GM21447 (cell line): ENCODE measurements around the gene THUMPD3.

Source experiments
- ATAC-seq: cut with Tn5 transposase; IDR thresholded peaks from one replicate; pipeline ENCODE4 v1.9.1; 2021; ENCODE audit not compliant: unreplicated experiment

The THUMPD3 gene

DNA sequence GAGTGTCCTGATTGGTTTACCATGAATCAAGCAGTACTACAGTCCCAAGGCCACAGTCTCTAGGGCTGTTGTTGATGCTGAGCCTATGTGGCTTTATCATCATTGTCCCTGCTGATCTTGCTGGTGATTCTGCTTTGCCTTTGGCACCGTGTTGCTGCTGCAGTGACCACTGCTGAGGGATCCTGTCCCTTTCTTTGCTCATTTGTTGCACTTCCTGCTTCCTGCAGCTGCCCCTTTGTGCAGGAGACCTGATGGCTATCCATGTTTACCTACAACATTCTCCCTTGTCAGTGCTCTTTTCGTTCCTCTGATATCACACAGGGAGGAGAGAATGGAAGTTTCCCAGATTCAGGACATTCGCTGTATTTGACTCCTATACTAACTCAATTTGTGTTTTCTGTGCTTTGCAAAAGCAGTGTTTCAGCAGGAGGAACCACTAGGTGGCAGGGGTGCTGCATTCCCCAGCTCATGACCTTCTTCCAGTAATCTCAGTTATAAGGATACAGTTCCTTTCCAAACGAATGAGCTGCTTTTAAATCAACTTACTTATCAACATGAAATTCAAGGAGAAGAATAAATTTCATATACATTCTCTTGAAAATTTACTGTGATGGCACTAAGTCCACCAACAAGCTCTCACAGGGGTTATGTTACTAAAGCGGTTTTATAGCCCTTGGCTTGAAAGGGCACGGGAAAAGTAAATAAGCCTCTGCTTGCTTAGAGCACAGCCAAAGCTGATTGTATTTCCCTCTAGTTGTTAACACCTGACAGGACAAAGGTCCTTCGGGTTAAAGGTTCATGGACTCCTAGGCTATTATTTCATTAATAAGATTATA is 9.7 kb upstream of the THUMPD3 start:
- peak; percentile 62 for ATAC-seq

DNA sequence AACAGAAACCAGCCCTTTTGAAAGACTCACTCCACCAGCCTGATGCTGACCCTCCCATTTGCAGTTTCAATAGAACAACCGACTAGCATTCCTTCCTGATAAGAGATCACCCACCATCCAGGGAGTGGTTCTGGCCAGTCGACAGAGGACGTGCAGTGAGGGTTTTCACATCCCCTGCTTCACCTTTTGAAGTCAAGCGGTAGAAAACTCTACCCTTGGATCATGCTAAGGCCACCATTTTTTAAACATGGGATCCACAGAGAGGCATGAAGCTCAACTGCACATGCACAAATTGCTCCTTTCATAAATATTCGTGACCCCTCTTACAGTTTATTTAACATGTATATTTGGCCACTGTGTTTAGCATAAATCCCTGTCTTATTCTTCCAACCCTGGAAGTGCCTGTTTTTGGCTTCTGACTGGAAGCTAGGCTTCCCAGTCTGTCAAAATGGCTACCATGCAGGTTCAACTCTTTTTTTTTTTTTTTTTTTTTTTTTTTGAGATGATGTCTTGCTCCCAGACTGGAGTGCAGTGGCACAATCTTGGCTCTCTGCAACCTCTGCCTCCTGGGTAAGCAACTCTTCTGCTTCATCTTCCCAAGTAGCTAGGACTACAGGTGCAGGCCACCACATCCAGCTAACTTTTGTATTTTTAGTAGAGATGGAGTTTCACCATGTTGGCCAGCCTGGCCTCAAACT is 1.0 kb upstream of the THUMPD3 start:
- no peak for ATAC-seq

DNA sequence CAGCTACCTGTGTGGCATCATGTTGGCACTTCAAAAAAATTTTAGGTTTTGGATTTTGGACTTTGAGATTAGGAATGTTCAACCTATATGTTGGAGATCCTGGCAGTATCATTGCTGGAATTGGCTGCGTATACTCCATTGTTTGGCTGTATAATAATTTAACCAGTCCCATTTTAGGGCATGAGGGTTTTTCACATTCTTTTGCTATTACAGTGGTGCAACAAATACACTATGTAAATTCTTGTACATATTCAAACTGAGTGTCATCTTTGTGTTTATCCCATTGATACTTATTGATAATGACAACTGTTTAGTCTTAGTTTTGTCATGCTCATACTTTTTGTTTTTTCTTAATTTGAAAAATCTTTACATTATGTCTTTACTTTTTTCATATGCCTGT is 6.7 kb downstream of the THUMPD3 start:
- ATAC-seq: no peak

DNA sequence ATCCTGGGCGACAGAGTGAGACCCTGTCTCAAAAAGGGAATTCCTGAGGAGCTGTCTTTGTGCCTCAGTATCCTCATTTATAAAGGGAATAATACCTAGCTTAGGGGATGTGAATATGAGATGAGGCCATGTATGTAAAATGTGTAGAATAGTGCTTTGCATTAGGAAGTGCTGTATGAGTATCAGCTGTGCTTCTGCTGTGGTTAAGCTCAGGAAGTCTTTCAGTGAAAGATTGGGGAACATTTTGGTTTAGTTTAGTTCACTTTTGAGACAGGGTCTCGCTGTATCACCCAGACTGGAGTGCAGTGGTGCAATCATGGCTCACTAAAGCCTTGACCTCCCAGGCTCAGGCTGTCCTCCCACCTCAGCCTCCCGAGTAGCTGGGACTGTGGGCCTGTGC is 10.6 kb downstream of the THUMPD3 start:
- no peak for ATAC-seq

DNA sequence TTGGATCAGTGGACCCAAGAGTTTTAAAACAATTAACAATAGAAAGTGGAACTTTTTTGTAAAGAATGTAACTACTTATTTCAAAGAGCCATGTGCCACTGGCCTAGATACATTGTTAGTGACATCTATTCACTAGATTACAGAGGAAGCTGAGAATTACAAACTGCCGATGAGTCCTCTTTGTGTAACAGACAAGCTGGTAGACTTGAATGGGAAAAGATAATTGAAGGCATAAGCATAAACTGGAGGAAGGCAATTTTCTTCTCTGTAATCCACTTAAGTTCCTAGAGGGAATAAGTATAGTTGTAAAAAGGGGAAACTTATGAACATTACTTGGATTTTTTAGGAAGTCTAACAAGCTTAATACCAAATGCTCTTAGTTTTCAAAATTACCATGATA is 15.1 kb downstream of the THUMPD3 start:
- ATAC-seq: no peak

DNA sequence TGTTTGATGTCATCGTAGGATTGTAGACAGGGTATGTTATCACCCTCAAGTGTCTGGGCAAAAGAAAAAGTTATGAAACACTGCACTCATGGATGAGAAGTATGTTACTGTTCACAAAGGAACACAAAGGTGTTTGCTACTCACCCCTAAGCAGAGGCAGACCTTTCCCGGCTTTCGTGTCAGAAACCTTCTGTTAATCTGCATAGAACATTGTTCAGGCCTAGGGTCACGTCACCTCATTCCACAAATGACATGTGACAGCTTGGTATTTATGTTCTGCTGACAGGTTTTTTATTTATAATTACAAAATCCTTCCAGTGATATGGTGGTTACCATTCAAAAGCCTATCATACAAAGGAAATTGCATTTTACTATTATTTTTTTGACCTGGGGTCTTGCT is 16.5 kb downstream of the THUMPD3 start:
- no peak for ATAC-seq

DNA sequence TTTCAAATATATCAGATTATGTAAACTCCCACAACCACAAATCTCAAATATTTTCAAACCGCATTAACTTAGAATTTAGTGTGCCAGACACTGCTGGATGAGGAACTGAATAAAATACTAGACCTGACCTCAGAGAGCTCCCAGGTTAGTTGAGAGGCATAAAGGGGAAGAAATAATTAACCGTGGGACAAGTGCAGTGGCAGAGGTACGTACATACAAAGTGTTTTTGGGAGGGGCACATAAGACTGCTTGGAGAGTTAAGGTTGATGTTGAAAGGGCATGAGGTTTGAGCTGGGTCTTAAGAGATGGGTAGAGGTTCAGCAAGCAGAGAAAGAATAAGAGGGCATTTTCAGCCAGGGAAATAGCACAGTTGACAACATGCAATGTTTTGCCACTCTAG is 17.2 kb downstream of the THUMPD3 start:
- no peak for ATAC-seq

DNA sequence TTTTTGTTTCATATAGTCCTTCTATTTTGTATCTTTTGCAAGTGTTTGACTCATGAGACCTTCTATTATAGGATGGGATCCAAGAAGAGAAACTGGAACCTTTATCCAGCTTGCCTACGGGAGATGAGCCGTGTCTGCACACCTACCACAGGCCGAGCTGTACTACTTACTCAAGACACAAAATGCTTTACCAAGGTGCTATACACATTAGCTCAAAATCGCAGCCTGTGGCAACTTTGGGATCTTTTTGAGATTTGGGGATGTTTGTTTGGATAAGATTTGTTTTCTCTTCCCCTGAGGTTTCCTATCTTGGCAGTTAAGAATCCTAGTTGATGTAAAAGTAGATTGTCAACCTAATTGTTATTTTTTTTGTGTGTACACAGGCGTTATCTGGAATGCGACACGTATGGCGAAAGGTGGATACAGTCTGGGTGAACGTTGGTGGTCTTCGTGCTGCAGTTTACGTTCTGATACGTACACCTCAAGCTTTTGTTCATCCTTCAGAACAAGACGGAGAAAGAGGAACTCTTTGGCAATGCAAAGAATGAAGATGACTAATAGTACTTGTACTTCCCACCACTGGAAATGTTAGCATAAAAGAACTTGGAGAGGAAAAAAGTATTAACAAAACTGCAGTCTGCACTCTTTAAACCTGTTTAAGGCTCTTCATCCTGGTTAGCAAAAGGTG is 21.4 kb downstream of the THUMPD3 start:
- no peak for ATAC-seq

DNA sequence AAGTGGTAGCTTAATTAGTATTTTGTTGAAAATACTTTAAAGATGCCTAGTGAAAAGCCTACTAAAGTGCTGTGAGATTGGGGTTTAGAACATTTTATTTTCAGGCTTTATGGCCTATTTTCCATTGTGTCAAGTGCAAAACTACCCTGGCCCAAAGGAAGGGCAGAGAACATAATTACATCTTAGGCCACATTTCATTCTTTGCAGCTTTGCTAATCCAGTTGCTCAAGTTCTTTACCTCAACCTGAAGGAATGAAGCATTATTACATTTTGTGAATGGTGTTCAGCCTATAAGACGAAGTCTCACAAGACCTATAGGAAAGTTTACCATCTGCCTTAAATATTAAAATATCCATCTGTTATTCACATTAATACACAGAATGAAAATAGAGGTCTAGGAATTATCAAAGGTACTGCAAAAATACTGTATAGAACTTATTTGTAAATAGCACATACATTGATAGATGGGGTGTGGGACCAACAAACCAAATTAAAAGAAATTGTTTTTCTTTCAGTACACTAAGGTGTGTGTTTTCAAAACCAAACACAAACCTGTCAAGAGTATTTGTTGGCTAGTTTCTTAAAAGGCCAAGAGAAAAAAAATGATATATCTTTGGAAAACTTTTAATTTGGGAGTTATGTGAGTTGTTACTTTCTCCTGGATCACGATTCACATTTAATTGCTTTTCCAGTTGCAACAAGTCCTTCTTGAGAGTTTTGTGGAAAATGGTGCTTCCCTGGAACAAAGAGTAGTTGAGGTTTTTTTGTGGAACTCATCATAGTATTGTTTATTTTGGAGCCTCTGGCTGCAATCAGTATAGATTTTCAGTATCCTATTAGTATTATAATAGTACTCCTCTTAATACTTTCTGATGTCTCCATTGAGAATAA is 22.6 kb downstream of the THUMPD3 start:
- no peak for ATAC-seq

DNA sequence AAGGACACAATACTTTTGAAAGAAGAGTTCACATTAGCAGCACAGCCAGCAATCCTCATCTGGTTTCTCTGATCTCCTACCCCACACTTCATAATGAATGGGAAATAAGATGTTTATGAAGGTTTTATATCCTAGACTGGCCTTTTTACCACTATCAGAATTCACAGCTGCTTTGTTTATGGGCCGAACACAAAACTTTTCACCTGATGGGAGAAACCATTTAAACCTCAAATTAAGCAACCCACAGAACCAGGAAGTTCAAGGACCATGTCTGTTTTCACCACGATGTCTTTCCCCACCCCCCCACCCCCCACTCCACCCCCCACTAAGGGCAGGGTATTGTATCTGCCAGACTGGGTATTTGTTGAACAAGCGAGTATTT is 23.2 kb downstream of the THUMPD3 start:
- ATAC-seq: no peak

DNA sequence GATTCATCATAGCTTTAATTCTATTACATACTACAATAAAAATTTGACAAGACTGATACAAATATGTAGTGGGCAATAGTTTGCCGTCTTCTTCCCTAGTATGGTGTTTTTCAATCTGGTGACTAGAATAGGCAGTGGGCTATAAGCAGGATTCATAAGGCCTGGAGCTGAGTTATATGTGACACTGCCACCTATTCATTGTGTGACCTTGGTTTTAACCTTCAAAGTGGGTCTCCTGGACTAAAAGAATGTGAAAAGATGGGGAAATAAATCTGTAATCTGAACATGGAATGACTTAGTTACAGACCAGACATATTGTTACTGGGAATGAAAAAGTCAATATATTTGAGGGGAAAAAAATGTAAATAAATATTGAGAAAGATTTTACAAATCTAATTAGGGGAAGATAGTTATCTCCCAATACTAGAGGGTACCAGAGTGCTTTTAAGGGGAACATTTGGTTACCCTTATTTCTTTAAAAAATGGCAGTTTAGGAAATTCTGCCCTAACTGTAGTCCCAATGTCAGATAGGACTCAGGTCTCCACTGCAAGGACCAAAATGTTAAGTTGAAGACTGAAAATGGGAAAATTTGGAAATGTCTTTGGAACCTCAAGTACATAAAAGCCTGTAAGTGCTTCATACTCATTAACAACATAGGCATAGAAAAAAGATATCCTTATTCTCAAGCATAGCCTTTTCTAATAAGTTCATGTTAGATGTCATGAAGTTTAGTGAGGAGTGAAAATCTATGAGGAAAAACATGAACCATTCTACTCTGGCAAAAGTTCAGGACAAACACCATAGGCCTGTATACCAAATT is 23.9 kb downstream of the THUMPD3 start:
- ATAC-seq: no peak

DNA sequence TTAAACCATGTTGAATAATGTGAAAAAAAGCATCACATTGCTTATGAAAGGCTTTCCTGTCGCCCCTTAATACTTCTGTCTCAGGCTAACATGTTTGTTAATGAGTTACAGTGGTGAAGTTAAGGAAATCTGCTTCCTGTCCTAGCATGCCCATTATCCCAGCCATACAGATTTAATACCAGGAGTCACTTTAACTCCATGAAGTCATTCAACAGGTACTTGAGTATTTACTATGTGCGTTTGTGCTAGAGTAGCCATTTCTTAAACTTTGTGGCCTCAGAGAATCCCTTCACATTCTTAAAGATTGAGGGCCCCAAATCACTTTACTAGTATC is 24.4 kb downstream of the THUMPD3 start:
- ATAC-seq: no peak

DNA sequence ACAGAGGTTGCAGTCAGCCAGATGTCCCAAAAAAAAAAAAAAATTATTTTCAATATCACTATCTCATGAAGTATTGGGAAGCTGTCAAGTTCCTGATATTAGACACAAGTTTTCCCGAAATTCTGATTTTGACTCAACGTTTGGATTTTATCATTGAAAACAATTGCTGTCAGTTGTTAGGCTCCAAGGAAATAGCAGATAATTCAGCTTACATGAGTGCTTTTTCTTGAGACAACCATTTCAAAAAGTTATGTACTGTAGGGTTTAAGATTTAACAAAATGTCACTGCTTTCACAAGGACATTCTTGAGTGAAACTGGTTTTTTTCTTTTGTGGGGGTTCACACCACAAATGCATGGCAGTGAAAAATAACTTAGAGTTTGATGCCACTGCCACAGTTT is 25.3 kb downstream of the THUMPD3 start:
- no peak for ATAC-seq

DNA sequence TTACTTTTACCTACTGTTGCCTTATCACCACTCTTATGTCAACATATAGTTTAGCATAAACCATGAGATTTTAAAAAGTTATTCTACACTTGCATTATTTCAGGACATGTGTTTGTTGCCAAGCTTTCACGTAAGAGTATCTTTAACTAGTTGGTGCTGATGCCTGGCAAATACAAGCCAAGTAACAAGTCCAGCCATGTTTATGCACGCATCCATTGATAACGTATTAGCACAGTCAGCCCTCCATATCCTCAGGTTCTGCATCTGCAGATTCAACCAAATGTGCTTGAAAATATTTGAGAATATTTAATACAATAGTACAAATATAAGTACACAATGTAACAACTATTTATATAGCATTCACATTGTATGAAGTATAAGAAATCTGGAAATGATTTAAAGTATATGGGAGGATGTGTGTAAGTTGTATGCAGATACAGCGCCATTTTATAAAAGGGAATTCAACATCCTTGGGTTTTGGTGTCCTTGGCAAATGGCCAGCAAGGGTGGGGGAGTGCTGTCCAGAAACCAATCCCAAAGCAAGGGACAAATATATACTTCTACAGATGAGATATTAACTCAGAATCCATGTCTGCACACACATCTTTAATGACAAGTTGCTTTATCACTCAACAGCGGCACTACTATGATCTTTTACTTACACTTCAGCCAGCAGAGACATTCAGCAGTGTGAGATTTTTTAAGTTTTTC is 25.9 kb downstream of the THUMPD3 start:
- no peak for ATAC-seq

DNA sequence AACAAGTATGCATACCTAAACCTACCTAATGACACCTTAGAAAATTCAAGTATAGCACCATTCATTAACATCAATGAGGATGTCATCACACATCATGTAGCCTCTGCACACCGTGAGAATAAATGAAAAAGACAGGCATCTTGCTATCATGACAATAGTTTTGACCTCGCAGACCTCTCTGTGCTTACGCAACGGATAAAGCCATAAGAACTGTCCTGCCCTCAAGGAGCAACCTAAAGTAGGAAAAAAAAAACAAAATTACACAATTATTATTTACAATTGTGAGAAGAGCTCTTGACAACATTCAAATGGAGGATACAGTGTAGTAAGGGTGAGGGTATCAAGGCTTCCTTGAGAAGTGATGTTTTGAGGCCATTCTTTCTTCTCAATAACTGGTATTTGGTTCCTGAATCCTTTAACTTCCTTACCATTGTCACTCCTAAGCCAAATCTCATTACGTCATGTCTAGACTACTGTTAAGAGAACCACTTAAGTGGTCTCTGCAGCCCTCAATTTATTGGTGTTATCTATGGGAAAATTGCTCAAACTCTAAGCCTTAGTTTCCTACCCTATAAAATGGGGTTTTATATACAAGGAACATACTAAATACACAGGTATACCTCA is 27.5 kb downstream of the THUMPD3 start:
- ATAC-seq: no peak

DNA sequence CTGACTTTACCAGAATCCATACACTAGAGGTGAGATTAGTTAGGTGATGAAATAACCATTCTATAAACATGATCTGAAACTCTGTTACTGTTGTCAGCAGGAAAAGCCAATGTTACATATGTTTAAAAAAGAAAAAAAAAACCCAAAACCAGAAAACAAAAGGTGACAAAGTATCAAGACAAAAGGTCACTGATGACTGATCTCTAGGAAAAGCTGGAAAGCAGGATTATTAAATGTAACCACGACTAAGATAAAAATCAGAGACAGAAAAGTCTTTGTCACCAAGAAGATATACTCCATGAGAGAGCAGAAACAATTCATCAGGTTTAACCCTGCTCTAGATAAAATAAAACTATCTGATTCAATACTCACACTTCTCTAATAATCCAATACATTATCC is 29.2 kb downstream of the THUMPD3 start:
- no peak for ATAC-seq

DNA sequence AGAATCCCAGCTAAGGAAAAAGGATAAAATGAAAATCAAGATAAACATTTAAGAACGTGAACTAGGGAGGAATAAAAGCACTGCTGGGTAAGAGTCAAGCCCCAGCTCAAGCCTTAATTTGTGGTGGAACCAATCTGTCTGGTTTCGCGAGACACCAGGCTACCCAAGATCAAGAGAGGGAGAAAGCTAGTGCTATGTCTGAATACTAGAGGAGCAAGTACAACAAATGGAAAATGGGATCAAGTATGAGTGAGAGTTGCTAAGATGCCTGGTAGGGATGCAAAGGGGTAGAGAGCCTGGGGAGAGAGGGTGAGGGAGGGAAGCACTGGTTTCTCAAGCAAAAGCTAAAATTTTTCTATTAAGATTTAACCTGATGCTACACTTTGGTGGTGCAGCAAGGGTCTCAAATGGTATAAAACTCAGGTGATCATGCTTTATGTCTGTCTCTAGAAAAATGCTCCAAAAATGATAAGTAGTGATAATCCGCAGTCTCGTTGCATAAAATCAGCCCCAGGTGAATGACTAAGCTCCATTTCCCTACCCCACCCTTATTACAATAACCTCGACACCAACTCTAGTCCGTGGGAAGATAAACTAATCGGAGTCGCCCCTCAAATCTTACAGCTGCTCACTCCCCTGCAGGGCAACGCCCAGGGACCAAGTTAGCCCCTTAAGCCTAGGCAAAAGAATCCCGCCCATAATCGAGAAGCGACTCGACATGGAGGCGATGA is 32.9 kb downstream of the THUMPD3 start:
- ATAC-seq: no peak

DNA sequence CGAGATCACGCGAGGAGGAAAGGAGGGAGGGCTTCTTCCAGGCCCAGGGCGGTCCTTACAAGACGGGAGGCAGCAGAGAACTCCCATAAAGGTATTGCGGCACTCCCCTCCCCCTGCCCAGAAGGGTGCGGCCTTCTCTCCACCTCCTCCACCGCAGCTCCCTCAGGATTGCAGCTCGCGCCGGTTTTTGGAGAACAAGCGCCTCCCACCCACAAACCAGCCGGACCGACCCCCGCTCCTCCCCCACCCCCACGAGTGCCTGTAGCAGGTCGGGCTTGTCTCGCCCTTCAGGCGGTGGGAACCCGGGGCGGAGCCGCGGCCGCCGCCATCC is 33.4 kb downstream of the THUMPD3 start:
- ATAC-seq: peak; percentile 37
